ENCODE measurements around the gene OR4C3.
"Not testable (repeated sequence)": the region's sequence is repeated elsewhere in the genome, so short reads cannot be mapped to it uniquely, and the experiment has no call there.

The OR4C3 gene

DNA sequence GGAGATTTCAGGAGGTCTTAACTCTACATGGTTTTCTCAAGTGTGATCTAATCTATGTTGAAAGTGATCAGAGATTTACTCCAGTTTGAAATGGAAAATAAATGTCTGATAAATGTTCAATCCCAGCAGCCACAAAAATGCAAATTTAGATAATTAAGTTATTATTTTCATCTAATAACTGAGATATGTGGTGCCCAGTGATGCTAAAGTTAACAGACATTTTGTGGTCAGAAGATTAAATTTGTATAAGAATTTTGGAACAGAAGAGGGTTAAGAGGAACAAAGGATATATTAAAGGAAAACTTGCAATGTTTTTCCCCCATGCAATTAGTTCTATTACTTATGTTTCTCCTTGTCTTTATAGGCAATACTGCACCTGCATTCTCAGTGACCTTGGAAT is at the start of gene OR4C3:
OR4C3 (plus strand) TSS at position 301 of the 400 bp plus-strand sequence. CDS start 102 bp downstream, outside the sequence.
- not testable (repeated sequence) for DNase-seq

DNA sequence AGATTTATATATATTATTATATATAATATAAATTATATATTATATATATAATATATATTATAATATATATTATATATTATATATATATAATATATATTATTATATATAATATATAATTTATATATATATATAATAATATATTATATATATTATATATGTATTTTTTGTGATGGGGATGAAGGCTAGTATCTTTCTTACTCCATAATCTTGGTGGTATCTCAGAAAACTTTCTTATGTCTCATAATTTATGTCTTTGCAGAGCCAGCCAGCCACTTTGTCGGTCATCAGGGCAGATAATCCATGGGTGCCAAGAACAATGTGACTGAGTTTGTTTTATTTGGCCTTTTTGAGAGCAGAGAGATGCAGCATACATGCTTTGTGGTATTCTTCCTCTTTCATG is 18.8 kb upstream of the OR4C3 start, which contains the start of gene OR4S1:
OR4S1 (plus strand) TSS at position 301 of the 400 bp plus-strand sequence; CDS start at position 301, 0 bp downstream.
- no peak for DNase-seq

DNA sequence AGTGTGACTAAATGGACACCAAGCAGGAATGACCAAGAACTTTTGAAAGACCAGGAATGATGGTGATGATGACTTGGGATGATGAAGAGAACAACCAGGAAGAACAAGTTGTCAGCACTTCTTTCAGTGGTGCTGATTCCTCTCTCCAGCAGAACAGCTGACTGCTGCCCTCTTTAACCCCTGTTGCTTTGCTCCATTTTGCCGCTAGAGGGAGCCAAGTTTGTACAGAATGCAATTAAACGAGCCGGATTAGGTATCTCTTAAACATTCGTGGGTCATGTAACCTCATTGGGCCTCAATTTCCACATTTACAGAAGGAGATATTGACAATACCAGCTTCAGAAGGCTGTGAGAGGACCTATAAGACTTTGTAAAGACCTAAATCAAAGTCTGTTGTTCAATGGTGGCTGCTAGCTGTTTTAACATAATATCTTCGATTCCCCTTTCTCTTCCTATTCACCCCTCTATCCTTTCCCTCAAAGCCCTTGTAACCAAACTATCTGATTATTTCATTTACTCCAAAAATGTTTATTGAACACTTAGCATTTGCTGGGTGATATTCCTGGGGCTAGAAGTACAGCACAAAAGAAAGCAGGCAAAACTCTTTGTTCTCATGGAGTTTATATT is 16.8 kb upstream of the OR4C3 start:
- DNase-seq, result peak; percentile 46 to 55

DNA sequence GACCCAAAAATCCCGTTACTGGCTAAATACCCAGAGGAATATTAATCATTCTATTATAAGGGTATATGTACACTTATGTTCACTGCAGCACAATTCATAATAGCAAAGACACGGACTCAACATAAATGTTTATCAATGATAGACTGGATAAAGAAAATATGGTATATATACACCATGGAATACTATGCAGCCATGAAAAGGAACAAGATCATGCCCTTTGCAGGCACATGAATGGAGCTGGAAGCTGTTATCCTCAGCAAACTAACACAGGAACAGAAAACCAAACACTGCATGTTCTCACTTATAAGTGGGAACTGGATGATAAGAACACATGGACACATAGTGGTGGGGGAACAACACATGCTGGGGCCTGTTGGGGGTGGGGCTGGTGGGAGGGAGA is 11.1 kb upstream of the OR4C3 start:
- not testable (repeated sequence) for DNase-seq

DNA sequence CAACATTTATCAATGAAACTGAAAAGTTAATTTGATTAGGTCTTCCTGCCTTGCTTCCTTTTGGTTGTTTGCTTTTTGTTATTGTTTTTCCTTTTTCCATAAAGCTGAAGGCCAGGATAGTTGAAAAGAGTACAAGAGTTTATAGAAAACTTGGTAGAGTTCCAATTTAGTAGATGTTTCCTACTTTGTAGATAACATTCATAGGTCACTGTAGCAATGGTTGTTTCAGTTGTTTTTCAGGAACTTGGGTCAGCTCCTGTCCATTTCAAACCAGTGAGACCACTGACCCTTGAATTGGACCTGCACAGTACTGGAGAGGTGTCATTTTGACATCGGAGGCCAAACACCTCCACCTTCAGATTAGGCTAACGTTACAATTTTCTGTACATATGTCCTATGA is 4.9 kb upstream of the OR4C3 start:
- not testable (repeated sequence) for DNase-seq

DNA sequence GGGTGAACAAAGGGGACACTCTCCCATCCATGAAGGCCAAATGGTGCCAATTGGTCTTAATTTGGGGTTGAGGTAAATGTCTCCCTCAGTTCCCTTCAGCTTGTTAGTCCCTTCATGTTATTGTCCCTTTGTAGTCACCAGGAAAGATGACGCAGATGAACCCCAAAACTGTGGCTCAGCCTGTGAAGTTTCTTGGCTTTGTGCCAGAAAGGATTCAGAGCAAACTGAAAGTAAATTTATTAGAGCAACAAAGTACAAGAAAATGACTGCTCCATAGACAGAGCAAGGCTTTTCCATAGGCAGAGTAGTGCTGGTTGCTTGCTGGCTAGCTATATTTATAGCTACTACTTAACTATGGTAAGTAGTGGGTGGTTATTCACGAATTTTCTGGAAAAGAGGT is 16.7 kb downstream of the OR4C3 start:
- no peak for DNase-seq

DNA sequence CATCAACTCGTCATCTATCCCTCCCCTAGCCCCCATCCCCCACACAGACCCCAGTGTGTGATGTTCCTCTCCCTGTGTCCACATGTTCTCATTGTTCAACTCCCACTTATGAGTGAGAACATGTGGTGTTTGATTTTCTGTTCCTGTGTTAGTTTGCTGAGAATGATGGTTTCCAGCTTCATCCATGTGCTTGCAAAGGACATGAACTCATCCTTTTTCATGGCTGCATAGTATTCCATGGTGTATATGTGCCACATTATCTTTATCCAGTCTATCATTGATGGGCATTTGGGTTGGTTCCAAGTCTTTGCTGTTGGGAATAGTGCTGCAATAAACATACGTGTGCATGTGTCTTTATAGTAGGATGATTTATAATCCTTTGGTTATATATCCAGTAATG is 17.8 kb downstream of the OR4C3 start:
- not testable (repeated sequence) for DNase-seq

DNA sequence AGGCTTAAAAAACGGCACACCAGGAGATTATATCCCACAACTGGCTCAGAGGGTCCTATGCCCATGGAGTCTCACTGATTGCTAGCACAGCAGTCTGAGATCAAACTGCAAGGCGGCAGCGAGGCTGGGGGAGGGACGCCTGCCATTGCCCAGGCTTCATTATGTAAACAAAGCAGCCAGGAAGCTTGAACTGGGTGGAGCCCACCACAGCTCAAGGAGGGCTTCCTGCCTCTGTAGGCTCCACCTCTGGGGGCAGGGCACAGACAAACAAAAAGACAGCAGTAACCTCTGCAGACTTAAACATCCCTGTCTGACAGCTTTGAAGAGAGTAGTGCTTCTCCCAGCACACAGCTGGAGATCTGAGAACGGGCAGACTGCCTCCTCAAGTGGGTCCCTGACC is 21.6 kb downstream of the OR4C3 start:
- not testable (repeated sequence) for DNase-seq

DNA sequence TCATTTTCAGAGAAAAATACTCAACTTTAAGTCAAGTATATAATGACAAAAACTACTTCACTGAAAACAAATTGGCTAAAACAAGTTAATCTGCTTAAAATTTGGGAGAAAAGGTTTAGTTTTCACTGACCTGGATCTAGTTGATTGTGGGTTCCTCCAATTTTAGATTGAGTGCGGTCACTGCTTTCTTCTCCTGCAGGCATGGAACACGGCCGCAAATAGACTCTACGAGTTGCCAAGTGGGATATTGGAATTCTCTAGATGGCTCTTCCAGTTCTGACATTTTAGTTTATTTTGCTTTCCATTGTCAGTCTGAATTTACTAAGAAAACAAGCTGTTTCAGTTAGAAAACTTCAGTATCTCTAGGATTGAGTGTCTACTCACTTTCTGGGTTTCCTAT is 29.3 kb downstream of the OR4C3 start:
- no peak for DNase-seq

DNA sequence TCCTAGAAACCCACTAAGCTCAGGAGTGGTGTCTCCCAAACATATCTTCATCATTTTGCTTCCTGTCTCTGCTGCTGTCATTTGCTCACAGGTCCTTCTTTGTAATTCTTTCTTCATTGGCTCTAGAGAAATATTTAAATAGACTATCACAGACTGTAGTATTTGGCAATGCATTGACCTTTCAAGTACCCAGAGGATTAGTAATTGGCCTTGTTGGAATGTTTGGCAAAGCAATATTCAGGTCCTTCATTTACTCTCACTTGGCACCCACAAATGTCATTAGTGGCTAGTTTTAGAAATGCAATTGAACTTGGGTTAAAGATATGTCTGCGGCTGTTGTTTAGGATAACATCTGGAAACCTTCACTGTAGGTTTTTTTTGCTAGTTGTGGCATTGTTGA is 30.0 kb downstream of the OR4C3 start:
- no peak for DNase-seq

DNA sequence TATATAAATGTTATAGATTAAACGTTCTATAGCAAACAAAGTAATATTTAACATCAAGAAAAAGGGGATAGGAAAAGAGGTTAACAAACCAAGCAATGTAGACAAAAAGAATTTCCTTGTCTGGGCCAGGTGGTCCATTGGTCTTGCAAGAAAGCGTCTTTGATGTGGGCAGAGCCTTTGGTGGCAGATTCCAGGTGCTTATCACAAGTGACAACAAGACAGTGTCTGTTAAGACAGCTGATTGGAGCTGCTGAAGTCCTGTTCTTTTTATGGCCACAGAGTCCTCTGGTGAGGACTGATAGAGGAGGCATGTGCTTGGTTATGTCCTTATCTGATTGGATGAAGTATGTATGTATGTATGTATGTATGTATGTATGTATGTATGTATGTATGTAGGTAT is 36.6 kb downstream of the OR4C3 start:
- DNase-seq, result not testable (repeated sequence)

DNA sequence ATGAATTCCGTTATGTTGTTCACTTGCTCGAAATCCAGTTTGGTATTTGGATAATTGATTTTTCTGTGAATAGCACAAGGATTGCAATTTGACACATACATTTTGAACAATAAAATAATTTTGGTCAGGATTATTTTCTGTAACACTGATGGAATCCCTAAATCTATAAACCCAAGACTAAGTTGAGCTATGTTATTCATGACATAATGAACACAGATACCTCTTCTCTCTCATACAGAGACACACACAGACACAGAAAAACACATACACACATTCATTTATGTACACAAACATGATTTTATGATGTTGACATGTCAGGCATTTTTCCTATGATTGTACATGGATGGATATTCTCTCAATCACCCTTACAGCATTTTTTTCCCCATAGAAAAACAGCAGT is 41.6 kb downstream of the OR4C3 start, which contains the start of gene OR4C5:
OR4C5 (minus strand) TSS at position 101 of the 400 bp plus-strand sequence; CDS start at position 101, 0 bp downstream.
- no peak for DNase-seq
